Measurements from ENCODE around the gene HOXA13.

DNA sequence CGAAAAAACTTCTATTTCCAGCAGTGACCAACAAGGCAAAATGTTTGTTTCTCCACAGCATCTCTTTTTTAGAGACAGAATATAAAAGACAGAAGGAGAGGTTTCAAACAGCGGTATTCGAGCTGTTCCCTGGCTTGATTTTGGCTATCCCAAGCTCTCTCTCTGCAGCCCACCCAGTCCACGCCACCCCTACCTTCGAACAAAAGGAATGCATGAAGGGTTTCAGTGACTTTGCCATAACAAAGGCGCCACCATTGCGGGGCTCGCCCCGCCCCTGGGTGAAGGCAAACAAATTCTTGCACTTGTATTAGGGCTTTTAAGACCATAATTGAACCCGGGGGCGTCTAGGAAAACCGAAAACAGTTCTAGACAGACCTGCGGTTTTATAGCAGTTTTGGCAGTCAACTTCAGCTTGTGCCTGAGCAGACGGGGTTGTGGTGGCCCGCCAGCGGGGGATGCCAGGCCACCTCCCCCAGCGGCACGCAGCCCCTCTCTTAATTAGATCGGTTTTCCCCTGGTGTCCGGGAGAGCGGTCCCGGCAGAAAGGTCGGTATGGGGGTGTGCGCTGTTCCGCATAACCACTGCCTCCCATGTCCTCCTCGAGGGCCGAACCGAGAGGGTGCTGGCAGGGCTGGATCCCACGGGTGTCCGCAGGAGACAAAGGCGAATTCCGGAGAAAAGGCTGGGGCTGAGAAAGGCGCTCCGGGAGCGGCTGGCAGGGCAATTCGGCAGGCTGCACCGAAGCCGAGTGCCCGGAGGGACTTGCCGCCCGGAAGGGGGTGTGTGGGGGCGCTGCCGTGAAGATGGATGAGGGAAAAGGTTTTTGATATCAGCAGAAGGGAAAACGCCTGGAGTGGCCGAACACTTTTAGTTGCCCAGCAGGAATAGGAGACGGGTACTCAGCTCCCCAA, 12.2 kb downstream of the HOXA13 start:
- TF ChIP-seq POLR2A (IDR thresholded peaks at IDR 0.05): no peak
- TF ChIP-seq, protein P1, sequence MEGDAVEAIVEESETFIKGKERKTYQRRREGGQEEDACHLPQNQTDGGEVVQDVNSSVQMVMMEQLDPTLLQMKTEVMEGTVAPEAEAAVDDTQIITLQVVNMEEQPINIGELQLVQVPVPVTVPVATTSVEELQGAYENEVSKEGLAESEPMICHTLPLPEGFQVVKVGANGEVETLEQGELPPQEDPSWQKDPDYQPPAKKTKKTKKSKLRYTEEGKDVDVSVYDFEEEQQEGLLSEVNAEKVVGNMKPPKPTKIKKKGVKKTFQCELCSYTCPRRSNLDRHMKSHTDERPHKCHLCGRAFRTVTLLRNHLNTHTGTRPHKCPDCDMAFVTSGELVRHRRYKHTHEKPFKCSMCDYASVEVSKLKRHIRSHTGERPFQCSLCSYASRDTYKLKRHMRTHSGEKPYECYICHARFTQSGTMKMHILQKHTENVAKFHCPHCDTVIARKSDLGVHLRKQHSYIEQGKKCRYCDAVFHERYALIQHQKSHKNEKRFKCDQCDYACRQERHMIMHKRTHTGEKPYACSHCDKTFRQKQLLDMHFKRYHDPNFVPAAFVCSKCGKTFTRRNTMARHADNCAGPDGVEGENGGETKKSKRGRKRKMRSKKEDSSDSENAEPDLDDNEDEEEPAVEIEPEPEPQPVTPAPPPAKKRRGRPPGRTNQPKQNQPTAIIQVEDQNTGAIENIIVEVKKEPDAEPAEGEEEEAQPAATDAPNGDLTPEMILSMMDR (IDR thresholded peaks at IDR 0.05): no peak
- no peak for TF ChIP-seq POLR2AphosphoS5 (IDR thresholded peaks at IDR 0.05)
- no peak for TF ChIP-seq EP300 (IDR thresholded peaks at IDR 0.05)

Measured in stomach (tissue), 4 donors.